IMR-90 (cell line): ENCODE measurements around the gene TCF3. TPM values are rescaled to one million over a fixed set of nuclear protein-coding genes. Genes with fewer than 3 reads are reported as not detected.

Experiments
- ATAC-seq: fragments of 200-7000 bp; cut with Tn5 transposase; 2 replicates; pipeline ENCODE4 v1.9.1; 2020; ENCODE audit warnings: low read depth, mild to moderate bottlenecking, moderate library complexity
- BruUV-seq: library from RNA; stranded (reverse); fragments of 400-500 nt; replicated peaks from 2 replicates; lab custom pipeline; 2021; lab: Mats Ljungman, UMichigan
- CTCF ChIA-PET: fragments of 300-600 bp; formaldehyde crosslinking; extraction: SDS; loops from one replicate; lab custom pipeline; 2021; ENCODE audit warnings: antibody characterized with exemption; lab: Yijun Ruan, JAX
- POLR2A ChIA-PET: fragments of 300-600 bp; sonication (Branson Sonifier 250); formaldehyde crosslinking; loops from one replicate; lab custom pipeline; 2022; ENCODE audit warnings: antibody characterized with exemption; ENCODE audit not compliant: unreplicated experiment; lab: Charles Lee
- DNase-seq: peaks from one replicate; pipeline ENCODE4 v3.0.0; 2013
- H2AFZ ChIP-seq: replicated peaks from 2 replicates; pipeline ENCODE3; 2013; ENCODE audit warnings: low read length, mild to moderate bottlenecking; ENCODE audit not compliant: poor library complexity
- H2AK5ac ChIP-seq: 2 replicates; pipeline ENCODE4 v1.6.1; 2013; ENCODE audit warnings: low read depth, low read length, inconsistent platforms
- H2AK9ac ChIP-seq: replicated peaks from 2 replicates; pipeline ENCODE3; 2013; ENCODE audit warnings: mild to moderate bottlenecking, low read depth, low read length, moderate library complexity; ENCODE audit not compliant: poor library complexity
- H2BK120ac ChIP-seq: 2 replicates; pipeline ENCODE4 v1.6.1; 2013; ENCODE audit warnings: low read depth, low read length, inconsistent platforms
- H2BK15ac ChIP-seq: 3 replicates; pipeline ENCODE4 v1.6.1; 2013; ENCODE audit warnings: low read depth, low read length, inconsistent platforms
- H2BK20ac ChIP-seq: 2 replicates; pipeline ENCODE4 v1.6.1; 2013; ENCODE audit warnings: low read depth, mild to moderate bottlenecking, inconsistent platforms, low read length, moderate library complexity
- H2BK5ac ChIP-seq: 2 replicates; pipeline ENCODE4 v1.6.1; 2013; ENCODE audit warnings: mild to moderate bottlenecking, low read depth, low read length, inconsistent platforms; ENCODE audit not compliant: poor library complexity, severe bottlenecking
- H3K14ac ChIP-seq: replicated peaks from 2 replicates; pipeline ENCODE4 v1.6.1; 2013; ENCODE audit warnings: low read depth, low read length, inconsistent platforms
- H3K18ac ChIP-seq: 2 replicates; pipeline ENCODE4 v1.6.1; 2013; ENCODE audit warnings: low read depth, low read length, control low read depth
- H3K23ac ChIP-seq: 2 replicates; pipeline ENCODE4 v1.6.1; 2013; ENCODE audit warnings: low read depth, low read length, inconsistent platforms
- H3K27ac ChIP-seq: 2 replicates; pipeline ENCODE4 v1.5.1; 2013; ENCODE audit warnings: mild to moderate bottlenecking, control low read depth, low read length; ENCODE audit not compliant: insufficient read depth
- H3K27me3 ChIP-seq: 2 replicates; pipeline ENCODE4 v1.6.1; 2013; ENCODE audit warnings: low read length; ENCODE audit not compliant: control insufficient read depth, insufficient read depth
- H3K36me3 ChIP-seq: 2 replicates; pipeline ENCODE4 v1.6.1; 2013; ENCODE audit warnings: low read length, mixed read lengths; ENCODE audit not compliant: control insufficient read depth, insufficient read depth
- H3K4ac ChIP-seq: 2 replicates; pipeline ENCODE4 v1.6.1; 2013; ENCODE audit warnings: low read depth, low read length, inconsistent platforms
- H3K4me1 ChIP-seq: 2 replicates; pipeline ENCODE4 v1.6.1; 2013; ENCODE audit warnings: low read length, mixed read lengths; ENCODE audit not compliant: control insufficient read depth, insufficient read depth
- H3K4me2 ChIP-seq: 2 replicates; pipeline ENCODE4 v1.6.1; 2013; ENCODE audit warnings: low read depth, mild to moderate bottlenecking, control low read depth, low read length, moderate library complexity
- H3K4me3 ChIP-seq: 2 replicates; pipeline ENCODE4 v1.5.1; 2013; ENCODE audit warnings: low read depth, mild to moderate bottlenecking, control low read depth, low read length, moderate library complexity; ENCODE audit not compliant: insufficient read depth
- H3K56ac ChIP-seq: 2 replicates; pipeline ENCODE4 v1.6.1; 2013; ENCODE audit warnings: low read length, inconsistent platforms; ENCODE audit not compliant: insufficient read depth; ENCODE audit errors: extremely low read depth
- H3K79me1 ChIP-seq, 2 experiments: 2 replicates each; pipeline ENCODE4 v1.6.1; 2013; ENCODE audit warnings: low read length in 2 of 2, inconsistent platforms in 1 of 2, low read depth in 1 of 2
- H3K9ac ChIP-seq: 2 replicates; pipeline ENCODE4 v1.6.1; 2013; ENCODE audit warnings: low read depth, low read length, control low read depth
- H3K9me1 ChIP-seq: 2 replicates; pipeline ENCODE4 v1.6.1; 2013; ENCODE audit warnings: low read length, inconsistent platforms; ENCODE audit not compliant: insufficient read depth
- H3K9me3 ChIP-seq: 2 replicates; pipeline ENCODE4 v1.6.1; 2013; ENCODE audit warnings: low read length; ENCODE audit not compliant: control insufficient read depth, insufficient read depth
- H4K20me1 ChIP-seq: 2 replicates; pipeline ENCODE4 v1.6.1; 2013; ENCODE audit warnings: low read length, inconsistent platforms; ENCODE audit not compliant: insufficient read depth
- H4K5ac ChIP-seq: 2 replicates; pipeline ENCODE4 v1.6.1; 2013; ENCODE audit warnings: mild to moderate bottlenecking, low read depth, low read length, control low read depth
- H4K8ac ChIP-seq, 2 experiments: 2 replicates each; pipeline ENCODE4 v1.6.1; 2013; ENCODE audit warnings: low read depth in 2 of 2, low read length in 2 of 2, control low read depth in 1 of 2, inconsistent platforms in 1 of 2
- H4K91ac ChIP-seq: 2 replicates; pipeline ENCODE4 v1.6.1; 2013; ENCODE audit warnings: low read depth, low read length, inconsistent platforms; ENCODE audit not compliant: insufficient read depth
- ELK1 ChIP-seq: fragments of 150-350 bp; IDR thresholded peaks from 2 replicates; pipeline ENCODE4 v1.6.1; 2016; ENCODE audit warnings: low read depth, mild to moderate bottlenecking, low read length, moderate library complexity, borderline replicate concordance
- MAFK ChIP-seq: IDR thresholded peaks from 2 replicates; pipeline ENCODE4 v1.6.1; 2012; ENCODE audit warnings: low read depth, low read length, improper control_type of control experiment
- MXI1 ChIP-seq: IDR thresholded peaks from 2 replicates; pipeline ENCODE4 v1.6.1; 2012; ENCODE audit warnings: low read depth, mild to moderate bottlenecking, low read length, moderate library complexity, borderline replicate concordance
- NFE2L2 ChIP-seq: fragments of 150-350 bp; IDR thresholded peaks from 2 replicates; pipeline ENCODE4 v1.6.1; 2016; ENCODE audit warnings: low read depth, mild to moderate bottlenecking, low read length
- USF2 ChIP-seq: fragments of 150-350 bp; IDR thresholded peaks from 2 replicates; pipeline ENCODE4 v1.6.1; 2017; ENCODE audit warnings: mild to moderate bottlenecking, antibody characterized with exemption, low read length, low read depth
- WGBS, 2 experiments: methylation state at CpG; one replicate each; pipeline versions ENCODE4 v1.1.5 to v1.1.7; 2013; ENCODE audit warnings: missing lambda C conversion rate in 2 of 2; ENCODE audit not compliant: insufficient read length in 1 of 2; ENCODE audit errors: extremely low coverage in 2 of 2; 5-methylcytosine and 5-hydroxymethylcytosine counted together
- dilution Hi-C: fragments of 300-500 bp; cut with HindIII; formaldehyde crosslinking; loops from one replicate; pipeline ENCODE4 v1.14.3; 2018; ENCODE audit warnings: low sequenced_read_pairs; ENCODE audit not compliant: unreplicated experiment
- in situ Hi-C: fragments of 300-500 bp; cut with MboI; formaldehyde crosslinking; loops from 3 replicates; pipeline ENCODE4 v1.14.3; 2019; ENCODE audit warnings: low sequenced_read_pairs, inconsistent platforms, mixed read lengths
- intact Hi-C: fragments of 100-400 bp; cut with micrococcal nuclease; formaldehyde crosslinking; loops from 2 replicates; pipeline ENCODE4 v1.10.0; 2022
- polyA plus RNA-seq, 3 experiments: library from polyadenylated mRNA; depleted of rRNA; stranded (reverse); fragments of >200 nt; gene quantifications; 2 replicates each; pipeline ENCODE4 v1.2.3, GENCODE V29; 2012; ENCODE audit warnings: low replicate concordance in 1 of 3
- total RNA-seq: library from RNA; depleted of rRNA; stranded (reverse); fragments of >200 nt; gene quantifications from 2 replicates; pipeline ENCODE4 v1.2.3, GENCODE V29; 2012

The TCF3 gene
- total and polyA plus RNA-seq, 2 of the 4 experiments (the other 2 are of a cell fraction) = 29.9 to 127 TPM

GRCh38 chr19:1699386-1699785 lies 47.0 kb upstream of the TCF3 start:
- Histone ChIP-seq H3K79me1 (no peaks in the 10 kb centered on the region), H2BK5ac (no peak overlapping the region), H3K4me1 (no peaks in the 10 kb centered on the region), H4K8ac (no peak overlapping the region), H2AK9ac (no peak overlapping the region), H2AFZ (no peak overlapping the region), H3K4ac (no peak overlapping the region), H3K14ac (no peak overlapping the region), H3K23ac (no peak overlapping the region), H3K36me3 (no peaks in the 10 kb centered on the region), H4K20me1 (no peaks in the 10 kb centered on the region), H4K91ac (no peak overlapping the region), H3K9me1 (no peaks in the 10 kb centered on the region), H3K4me3 (no peak overlapping the region), H2BK120ac (no peak overlapping the region), H3K27me3 (peaks cover 30% of the 10 kb centered on the region), H3K9me3 (peaks cover 8% of the 10 kb centered on the region), H2BK15ac (no peak overlapping the region), H3K4me2 (no peak overlapping the region), H3K56ac (no peak overlapping the region), H3K9ac (no peak overlapping the region), H3K27ac (no peak overlapping the region), H3K18ac (no peak overlapping the region), H2AK5ac (no peak overlapping the region), H2BK20ac (no peak overlapping the region), H4K5ac (no peak overlapping the region)
- no peak for ATAC-seq
- ChIA-PET CTCF (no interaction called here), POLR2A (no interaction called here)
- BruUV-seq = no TSS peak
- no peak for DNase-seq
- in situ Hi-C loops (no loop called here), dilution Hi-C loops (no loop called here), intact Hi-C loops (no loop called here)
- TF ChIP-seq ELK1 (no peak), MXI1 (no peak), USF2 (no peak), MAFK (no peak), NFE2L2 (no peak)
- 74% methylated on average over 14 of the region's 19 CpGs; no CpG with 5 or more reads in 1 of the 2 experiments for WGBS, 2 experiments
